ENCODE results near the gene ZNF644.

ZNF644 gene

GRCh38 chr1:91038582-91038981 lies 16.7 kb upstream of the ZNF644 start:
- Histone ChIP-seq H3K4me3 (replicated peaks; ENCODE audit: low read depth, low read length) (no peak overlapping the region), H3K27me3 (replicated peaks; ENCODE audit: control insufficient read depth, insufficient read depth, low read length) (no peaks in the 10 kb centered on the region), H3K36me3 (ENCODE audit: control insufficient read depth, insufficient read depth, low read length) (no peaks in the 10 kb centered on the region)
- no peak for TF ChIP-seq CTCF (IDR thresholded peaks at IDR 0.05; ENCODE audit: insufficient read depth, low read length, poor library complexity, severe bottlenecking)
- DNase-seq (ENCODE audit: extremely low read depth, insufficient read length), result no peak

GRCh38 chr1:91036894-91037829 lies 15.3 kb upstream of the ZNF644 start:
- Histone ChIP-seq H3K4me3 (replicated peaks; ENCODE audit: low read depth, low read length) (no peak overlapping the region), H3K36me3 (ENCODE audit: control insufficient read depth, insufficient read depth, low read length) (no peaks in the 10 kb centered on the region), H3K27me3 (replicated peaks; ENCODE audit: control insufficient read depth, insufficient read depth, low read length) (no peaks in the 10 kb centered on the region)
- DNase-seq (ENCODE audit: extremely low read depth, insufficient read length), result no peak
- no peak for TF ChIP-seq CTCF (IDR thresholded peaks at IDR 0.05; ENCODE audit: insufficient read depth, low read length, poor library complexity, severe bottlenecking)

- Histone ChIP-seq H3K36me3 (ENCODE audit: control insufficient read depth, insufficient read depth, low read length) (no peaks in the 10 kb centered on the region), H3K27me3 (replicated peaks; ENCODE audit: control insufficient read depth, insufficient read depth, low read length) (no peaks in the 10 kb centered on the region), H3K4me3 (replicated peaks; ENCODE audit: low read depth, low read length) (no peak overlapping the region)
- no peak for TF ChIP-seq CTCF (IDR thresholded peaks at IDR 0.05; ENCODE audit: insufficient read depth, low read length, poor library complexity, severe bottlenecking)
- DNase-seq (ENCODE audit: extremely low read depth, insufficient read length), result no peak
These were observed 10.5 kb upstream of the ZNF644 start for GRCh38 chr1:91032349-91032748.

GRCh38 chr1:91031081-91031480 lies 9.2 kb upstream of the ZNF644 start:
- no peaks in the 10 kb centered on the region for H3K36me3 ChIP-seq (ENCODE audit: control insufficient read depth, insufficient read depth, low read length)
- TF ChIP-seq CTCF (IDR thresholded peaks at IDR 0.05; ENCODE audit: insufficient read depth, low read length, poor library complexity, severe bottlenecking), result no peak
- DNase-seq (ENCODE audit: extremely low read depth, insufficient read length), result no peak
- no peaks in the 10 kb centered on the region for H3K27me3 ChIP-seq (replicated peaks; ENCODE audit: control insufficient read depth, insufficient read depth, low read length)
- no peak overlapping the region for H3K4me3 ChIP-seq (replicated peaks; ENCODE audit: low read depth, low read length)

- peak; percentile 47 for TF ChIP-seq CTCF (IDR thresholded peaks at IDR 0.05; ENCODE audit: insufficient read depth, low read length, poor library complexity, severe bottlenecking)
- H3K36me3 ChIP-seq (ENCODE audit: control insufficient read depth, insufficient read depth, low read length), result no peaks in the 10 kb centered on the region
- no peaks in the 10 kb centered on the region for H3K27me3 ChIP-seq (replicated peaks; ENCODE audit: control insufficient read depth, insufficient read depth, low read length)
- H3K4me3 ChIP-seq (replicated peaks; ENCODE audit: low read depth, low read length), result no peak overlapping the region
- no peak for DNase-seq (ENCODE audit: extremely low read depth, insufficient read length)
These were observed 4.9 kb upstream of the ZNF644 start for GRCh38 chr1:91026777-91027176.

Measured in GM06990 (cell line).